ENCODE results near the gene JMJD8.

DNA sequence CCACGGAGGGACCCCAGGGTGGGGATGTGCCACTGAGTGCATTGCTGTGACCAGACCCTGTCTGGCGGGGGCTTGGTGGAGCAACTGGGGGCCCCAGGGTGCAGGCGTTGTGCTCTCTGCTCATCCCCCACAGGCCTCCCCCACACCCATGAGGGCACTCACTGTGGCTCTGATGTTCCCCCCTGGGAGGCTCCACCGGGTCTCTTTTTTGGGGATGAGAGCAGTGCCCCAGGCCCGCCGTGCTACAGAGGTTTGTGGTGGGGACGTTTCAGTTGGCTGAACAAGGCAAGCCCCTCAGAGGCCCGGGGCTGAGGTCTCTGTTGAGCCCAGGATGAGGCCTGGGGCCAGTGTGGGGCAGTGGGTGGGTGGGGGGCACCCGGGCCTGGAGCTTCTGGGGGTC is 39.6 kb upstream of the JMJD8 start:
- TF ChIP-seq, protein P1, sequence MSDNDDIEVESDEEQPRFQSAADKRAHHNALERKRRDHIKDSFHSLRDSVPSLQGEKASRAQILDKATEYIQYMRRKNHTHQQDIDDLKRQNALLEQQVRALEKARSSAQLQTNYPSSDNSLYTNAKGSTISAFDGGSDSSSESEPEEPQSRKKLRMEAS (IDR thresholded peaks at IDR 0.05), result no peak
- no peak for TF ChIP-seq TCF7L2 (IDR thresholded peaks at IDR 0.05; ENCODE audit: borderline replicate concordance, extremely low read depth, insufficient read depth, insufficient read length)
- no peak for TF ChIP-seq ZNF274 (IDR thresholded peaks at IDR 0.05; ENCODE audit: low read depth, low read length)
- TF ChIP-seq, protein P2, sequence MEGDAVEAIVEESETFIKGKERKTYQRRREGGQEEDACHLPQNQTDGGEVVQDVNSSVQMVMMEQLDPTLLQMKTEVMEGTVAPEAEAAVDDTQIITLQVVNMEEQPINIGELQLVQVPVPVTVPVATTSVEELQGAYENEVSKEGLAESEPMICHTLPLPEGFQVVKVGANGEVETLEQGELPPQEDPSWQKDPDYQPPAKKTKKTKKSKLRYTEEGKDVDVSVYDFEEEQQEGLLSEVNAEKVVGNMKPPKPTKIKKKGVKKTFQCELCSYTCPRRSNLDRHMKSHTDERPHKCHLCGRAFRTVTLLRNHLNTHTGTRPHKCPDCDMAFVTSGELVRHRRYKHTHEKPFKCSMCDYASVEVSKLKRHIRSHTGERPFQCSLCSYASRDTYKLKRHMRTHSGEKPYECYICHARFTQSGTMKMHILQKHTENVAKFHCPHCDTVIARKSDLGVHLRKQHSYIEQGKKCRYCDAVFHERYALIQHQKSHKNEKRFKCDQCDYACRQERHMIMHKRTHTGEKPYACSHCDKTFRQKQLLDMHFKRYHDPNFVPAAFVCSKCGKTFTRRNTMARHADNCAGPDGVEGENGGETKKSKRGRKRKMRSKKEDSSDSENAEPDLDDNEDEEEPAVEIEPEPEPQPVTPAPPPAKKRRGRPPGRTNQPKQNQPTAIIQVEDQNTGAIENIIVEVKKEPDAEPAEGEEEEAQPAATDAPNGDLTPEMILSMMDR (IDR thresholded peaks at IDR 0.05 in 2 of 3, conservative IDR thresholded peaks at IDR 0.05 in 1 of 3; ENCODE audit: borderline replicate concordance in 1 of 3, insufficient read depth in 1 of 3, low read depth in 2 of 3, low read length in 2 of 3), result no peak
- no peak for TF ChIP-seq POLR2A (IDR thresholded peaks at IDR 0.05; ENCODE audit: borderline replicate concordance, extremely low read depth, insufficient read depth, insufficient read length)
- no peak for TF ChIP-seq YY1 (IDR thresholded peaks at IDR 0.05; ENCODE audit: extremely low read depth, insufficient replicate concordance, low read depth, low read length)
- no peak for TF ChIP-seq JUND (IDR thresholded peaks at IDR 0.05)

Data from HCT116 (cell line).